Measurements from ENCODE around the gene ZHX3.

DNA sequence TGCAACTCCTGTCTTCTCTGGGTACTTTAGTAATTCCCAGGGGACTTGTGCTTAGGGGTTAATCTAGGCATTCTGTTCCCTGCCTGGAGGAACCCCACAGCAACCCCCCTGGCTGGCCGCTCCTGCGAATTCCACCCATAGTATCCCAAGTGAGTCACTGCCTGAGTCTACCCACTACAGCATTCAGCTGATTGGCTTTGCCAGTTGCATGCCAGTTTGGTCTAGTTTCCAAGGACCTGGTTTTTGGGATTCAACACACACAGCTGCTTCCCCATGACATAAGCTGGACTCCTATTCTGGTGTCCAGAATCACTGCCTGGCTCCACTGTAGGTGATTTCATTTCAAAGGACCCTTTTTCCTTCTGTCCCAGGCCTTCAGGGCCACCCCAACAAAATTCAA is 139.9 kb downstream of the ZHX3 start:
- TF ChIP-seq, protein P1, sequence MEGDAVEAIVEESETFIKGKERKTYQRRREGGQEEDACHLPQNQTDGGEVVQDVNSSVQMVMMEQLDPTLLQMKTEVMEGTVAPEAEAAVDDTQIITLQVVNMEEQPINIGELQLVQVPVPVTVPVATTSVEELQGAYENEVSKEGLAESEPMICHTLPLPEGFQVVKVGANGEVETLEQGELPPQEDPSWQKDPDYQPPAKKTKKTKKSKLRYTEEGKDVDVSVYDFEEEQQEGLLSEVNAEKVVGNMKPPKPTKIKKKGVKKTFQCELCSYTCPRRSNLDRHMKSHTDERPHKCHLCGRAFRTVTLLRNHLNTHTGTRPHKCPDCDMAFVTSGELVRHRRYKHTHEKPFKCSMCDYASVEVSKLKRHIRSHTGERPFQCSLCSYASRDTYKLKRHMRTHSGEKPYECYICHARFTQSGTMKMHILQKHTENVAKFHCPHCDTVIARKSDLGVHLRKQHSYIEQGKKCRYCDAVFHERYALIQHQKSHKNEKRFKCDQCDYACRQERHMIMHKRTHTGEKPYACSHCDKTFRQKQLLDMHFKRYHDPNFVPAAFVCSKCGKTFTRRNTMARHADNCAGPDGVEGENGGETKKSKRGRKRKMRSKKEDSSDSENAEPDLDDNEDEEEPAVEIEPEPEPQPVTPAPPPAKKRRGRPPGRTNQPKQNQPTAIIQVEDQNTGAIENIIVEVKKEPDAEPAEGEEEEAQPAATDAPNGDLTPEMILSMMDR (conservative IDR thresholded peaks at IDR 0.05; ENCODE audit: low read length) = no peak
- TF ChIP-seq EZH2phosphoT487 (IDR thresholded peaks at IDR 0.05; ENCODE audit: borderline replicate concordance) = no peak
